Retinal pigment epithelial cell (primary cell): ENCODE measurements around the gene COX4I1.

ENCODE experiments used
- DNase-seq: peaks from one replicate; pipeline ENCODE4 v3.0.0-alpha.2; 2010; ENCODE audit warnings: low read depth
- H3K4me3 ChIP-seq: 2 replicates; pipeline ENCODE4 v1.5.1; 2011; ENCODE audit warnings: mild to moderate bottlenecking, low read length, control low read depth, moderate library complexity
- CTCF ChIP-seq: conservative IDR thresholded peaks from 2 replicates; pipeline ENCODE4 v1.5.1; 2011; ENCODE audit warnings: low read depth, low read length, control low read depth, inconsistent platforms

Gene COX4I1

GRCh38 chr16:85785927-85786326 is 13.6 kb upstream of the COX4I1 start:
- no peak overlapping the region for H3K4me3 ChIP-seq
- DNase-seq: no peak
- no peak for TF ChIP-seq CTCF

- no peak for TF ChIP-seq CTCF
- no peak for DNase-seq
Measured at GRCh38 chr16:85788819-85789218, 10.7 kb upstream of the COX4I1 start.

GRCh38 chr16:85789773-85790172 is 9.7 kb upstream of the COX4I1 start:
- no peak for DNase-seq
- TF ChIP-seq CTCF: no peak
- H3K4me3 ChIP-seq: no peak overlapping the region

More at GRCh38 chr16:85788819-85789218, 10.7 kb upstream of the COX4I1 start:
- no peak overlapping the region for H3K4me3 ChIP-seq

- DNase-seq: no peak
- no peak for TF ChIP-seq CTCF
- no peak overlapping the region for H3K4me3 ChIP-seq
Measured at GRCh38 chr16:85793662-85794298, 5.7 kb upstream of the COX4I1 start.

- H3K4me3 ChIP-seq: no peak overlapping the region
- TF ChIP-seq CTCF: no peak
- DNase-seq: no peak
Measured at GRCh38 chr16:85794696-85795095, 4.8 kb upstream of the COX4I1 start.

- TF ChIP-seq CTCF: no peak
- DNase-seq: no peak
- H3K4me3 ChIP-seq: no peak overlapping the region
Measured at GRCh38 chr16:85796152-85796551, 3.3 kb upstream of the COX4I1 start.

- no peak overlapping the region for H3K4me3 ChIP-seq
- TF ChIP-seq CTCF: no peak
- no peak for DNase-seq
Measured at GRCh38 chr16:85796599-85796998, 2.9 kb upstream of the COX4I1 start.
